ENCODE measurements around the gene KBTBD4. TPM values are rescaled to one million over a fixed set of nuclear protein-coding genes. Genes with fewer than 3 reads are reported as not detected.
A peak's percentile ranks its signal among the peaks of the same experiment; 100 is the strongest.

Gene KBTBD4
- total and polyA plus RNA-seq, 2 of the 13 experiments (the other 11 are each of a cell fraction or from before 2014, with no cell fraction given), result 8.5 to 12.8 TPM

DNA sequence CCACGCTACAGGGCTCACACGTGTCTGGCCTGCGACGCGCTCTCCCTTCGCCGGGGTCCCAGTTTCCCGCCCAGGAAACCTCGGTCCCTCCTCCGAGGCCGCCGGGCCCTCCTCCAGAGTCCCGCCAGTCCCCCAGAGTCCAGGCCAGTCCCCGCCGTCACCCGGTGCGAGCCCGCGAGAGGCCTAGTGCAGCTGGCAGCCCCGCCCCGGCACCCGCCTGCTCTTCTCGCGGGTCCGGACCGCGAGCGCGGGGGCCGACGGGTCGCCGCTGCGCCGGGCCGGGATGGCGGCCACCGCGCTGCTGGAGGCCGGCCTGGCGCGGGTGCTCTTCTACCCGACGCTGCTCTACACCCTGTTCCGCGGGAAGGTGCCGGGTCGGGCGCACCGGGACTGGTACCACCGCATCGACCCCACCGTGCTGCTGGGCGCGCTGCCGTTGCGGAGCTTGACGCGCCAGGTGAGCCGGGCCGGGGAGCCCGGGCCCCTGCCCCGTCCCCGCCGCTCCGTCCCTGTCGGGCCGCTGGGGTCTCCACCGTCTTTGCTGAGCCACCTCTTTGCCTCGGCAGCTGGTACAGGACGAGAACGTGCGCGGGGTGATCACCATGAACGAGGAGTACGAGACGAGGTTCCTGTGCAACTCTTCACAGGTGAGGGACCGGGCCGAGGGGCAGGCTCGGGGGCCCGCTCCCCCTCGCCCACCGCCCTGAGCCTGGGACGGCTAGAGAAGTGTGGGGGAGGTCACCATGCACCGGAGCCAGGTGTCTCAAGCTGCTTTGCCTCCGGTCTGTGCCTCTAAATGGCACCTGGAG is 13.2 kb downstream of the KBTBD4 start, which contains the start of gene PTPMT1 (continued):
- TF ChIP-seq ZNF441 (CRISPR knock-in tag; IDR thresholded peaks at IDR 0.05; ENCODE audit: borderline replicate concordance) (no peak), HMGXB3 (CRISPR knock-in tag; IDR thresholded peaks at IDR 0.05; ENCODE audit: borderline replicate concordance) (no peak), GATAD2A (CRISPR knock-in tag; IDR thresholded peaks at IDR 0.05) (no peak), HNRNPUL1 (IDR thresholded peaks at IDR 0.05; ENCODE audit: low read depth, low read length) (no peak), ZNF788 (CRISPR knock-in tag; IDR thresholded peaks at IDR 0.05; ENCODE audit: borderline replicate concordance) (peak; percentile 17; the same call in 1 of the 2 replicates), ZNF557 (CRISPR knock-in tag; IDR thresholded peaks at IDR 0.05) (no peak), MED8 (CRISPR knock-in tag; IDR thresholded peaks at IDR 0.05; ENCODE audit: insufficient replicate concordance) (no peak), CEBPG (CRISPR knock-in tag; IDR thresholded peaks at IDR 0.05) (no peak), ZBTB26 (CRISPR knock-in tag; IDR thresholded peaks at IDR 0.05; ENCODE audit: borderline replicate concordance) (no peak), TAF1 (CRISPR knock-in tag; IDR thresholded peaks at IDR 0.05) (peak; percentile 73), RAD51 (IDR thresholded peaks at IDR 0.05; ENCODE audit: borderline replicate concordance) (no peak), HDAC1 (CRISPR knock-in tag; IDR thresholded peaks at IDR 0.05) (peak; percentile 49), FOXO4 (CRISPR knock-in tag; conservative IDR thresholded peaks at IDR 0.05) (0 out of 2 replicates have a peak, but pooled peaks have one; percentile 74), ZBTB21 (CRISPR knock-in tag; IDR thresholded peaks at IDR 0.05) (no peak), DNMT1 (CRISPR knock-in tag; IDR thresholded peaks at IDR 0.05) (no peak), ZFAT (CRISPR knock-in tag; conservative IDR thresholded peaks at IDR 0.05) (no peak; the same call in 1 of the 2 replicates), CREBL2 (CRISPR knock-in tag; IDR thresholded peaks at IDR 0.05; ENCODE audit: borderline replicate concordance) (no peak), KAT7 (CRISPR knock-in tag; IDR thresholded peaks at IDR 0.05; ENCODE audit: borderline replicate concordance) (no peak), SRSF4 (IDR thresholded peaks at IDR 0.05; ENCODE audit: low read depth, low read length, poor library complexity, severe bottlenecking) (no peak), STAG1 (CRISPR knock-in tag; IDR thresholded peaks at IDR 0.05) (0 out of 2 replicates have a peak, but pooled peaks have one; percentile 6)
- TF ChIP-seq, protein P1, sequence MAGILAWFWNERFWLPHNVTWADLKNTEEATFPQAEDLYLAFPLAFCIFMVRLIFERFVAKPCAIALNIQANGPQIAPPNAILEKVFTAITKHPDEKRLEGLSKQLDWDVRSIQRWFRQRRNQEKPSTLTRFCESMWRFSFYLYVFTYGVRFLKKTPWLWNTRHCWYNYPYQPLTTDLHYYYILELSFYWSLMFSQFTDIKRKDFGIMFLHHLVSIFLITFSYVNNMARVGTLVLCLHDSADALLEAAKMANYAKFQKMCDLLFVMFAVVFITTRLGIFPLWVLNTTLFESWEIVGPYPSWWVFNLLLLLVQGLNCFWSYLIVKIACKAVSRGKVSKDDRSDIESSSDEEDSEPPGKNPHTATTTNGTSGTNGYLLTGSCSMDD (CRISPR knock-in tag; IDR thresholded peaks at IDR 0.05), result no peak
- TF ChIP-seq, protein P2, sequence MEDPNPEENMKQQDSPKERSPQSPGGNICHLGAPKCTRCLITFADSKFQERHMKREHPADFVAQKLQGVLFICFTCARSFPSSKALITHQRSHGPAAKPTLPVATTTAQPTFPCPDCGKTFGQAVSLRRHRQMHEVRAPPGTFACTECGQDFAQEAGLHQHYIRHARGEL (CRISPR knock-in tag; IDR thresholded peaks at IDR 0.05), result no peak
